ENCODE data around the gene RAB43.

The RAB43 gene

DNA sequence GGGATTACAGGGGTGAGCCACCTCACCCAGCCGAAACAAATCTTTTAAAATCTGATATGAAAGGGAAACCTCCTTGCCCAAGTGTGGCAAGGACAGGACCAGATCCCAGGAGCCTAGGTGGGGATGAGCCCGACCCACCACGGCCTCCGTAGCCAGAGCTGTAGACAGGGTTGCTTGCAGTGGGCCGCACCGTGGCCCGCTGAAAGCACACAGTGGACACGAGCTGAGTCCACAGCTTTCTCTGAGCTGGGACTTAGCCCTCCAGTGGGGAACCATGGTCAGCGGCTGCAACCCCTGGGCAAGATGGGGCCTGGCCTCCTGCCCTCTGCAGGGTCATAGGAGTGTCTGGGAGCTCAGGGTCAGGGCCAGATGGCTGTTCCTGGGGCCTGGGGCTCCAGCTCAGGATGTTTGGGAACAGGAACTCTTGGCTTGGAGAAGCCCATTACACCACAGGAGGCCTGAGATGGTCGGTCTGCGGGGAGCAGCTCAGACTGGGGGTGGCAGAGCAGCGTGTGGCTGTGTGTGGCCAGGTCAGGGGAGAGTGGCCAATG lies 36.4 kb downstream of the RAB43 start:
- TF ChIP-seq, protein P1, sequence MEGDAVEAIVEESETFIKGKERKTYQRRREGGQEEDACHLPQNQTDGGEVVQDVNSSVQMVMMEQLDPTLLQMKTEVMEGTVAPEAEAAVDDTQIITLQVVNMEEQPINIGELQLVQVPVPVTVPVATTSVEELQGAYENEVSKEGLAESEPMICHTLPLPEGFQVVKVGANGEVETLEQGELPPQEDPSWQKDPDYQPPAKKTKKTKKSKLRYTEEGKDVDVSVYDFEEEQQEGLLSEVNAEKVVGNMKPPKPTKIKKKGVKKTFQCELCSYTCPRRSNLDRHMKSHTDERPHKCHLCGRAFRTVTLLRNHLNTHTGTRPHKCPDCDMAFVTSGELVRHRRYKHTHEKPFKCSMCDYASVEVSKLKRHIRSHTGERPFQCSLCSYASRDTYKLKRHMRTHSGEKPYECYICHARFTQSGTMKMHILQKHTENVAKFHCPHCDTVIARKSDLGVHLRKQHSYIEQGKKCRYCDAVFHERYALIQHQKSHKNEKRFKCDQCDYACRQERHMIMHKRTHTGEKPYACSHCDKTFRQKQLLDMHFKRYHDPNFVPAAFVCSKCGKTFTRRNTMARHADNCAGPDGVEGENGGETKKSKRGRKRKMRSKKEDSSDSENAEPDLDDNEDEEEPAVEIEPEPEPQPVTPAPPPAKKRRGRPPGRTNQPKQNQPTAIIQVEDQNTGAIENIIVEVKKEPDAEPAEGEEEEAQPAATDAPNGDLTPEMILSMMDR (IDR thresholded peaks at IDR 0.05) = no peak
- Histone ChIP-seq H3K9me3 (no peaks in the 10 kb centered on the region), H3K4me1 (peaks cover 4 to 14% (median 11%) of the 10 kb centered on the region in 4 donors), H3K27ac (no peak overlapping the region), H3K4me3 (no peak overlapping the region), H3K36me3 (no peaks in the 10 kb centered on the region), H3K27me3 (no peaks in the 10 kb centered on the region)
- no peak for DNase-seq
- intact Hi-C loops (cut with DNase I; ENCODE audit: low total_unique reads) = no loop called here

DNA sequence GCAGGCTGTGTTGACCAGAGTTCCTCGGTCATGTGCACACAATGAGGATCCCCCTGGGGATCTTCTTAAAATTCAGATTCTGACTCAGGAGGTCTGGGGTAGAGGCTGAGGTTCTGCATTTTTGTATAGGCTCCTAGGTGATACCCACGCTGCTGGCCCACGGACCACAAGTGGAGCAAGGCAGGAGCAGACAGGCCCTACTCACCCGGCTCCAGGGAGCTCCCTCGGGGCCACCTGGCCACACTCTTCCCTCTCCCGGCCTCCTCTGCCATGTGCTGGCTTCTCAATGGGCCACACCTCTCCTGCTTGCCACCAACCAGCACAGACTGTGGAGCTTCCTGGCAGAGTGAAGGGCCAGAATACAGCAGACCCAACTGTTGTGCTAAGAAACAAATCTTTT lies 37.1 kb downstream of the RAB43 start:
- H3K27ac ChIP-seq = no peak overlapping the region
- no peak for DNase-seq
- H3K4me3 ChIP-seq = no peak overlapping the region
- TF ChIP-seq, protein P1 (IDR thresholded peaks at IDR 0.05) = no peak
- intact Hi-C loops (cut with DNase I; ENCODE audit: low total_unique reads) = no loop called here
- no peaks in the 10 kb centered on the region for H3K27me3 ChIP-seq
- no peaks in the 10 kb centered on the region for H3K36me3 ChIP-seq
- peaks cover 4 to 14% (median 11%) of the 10 kb centered on the region in 4 donors for H3K4me1 ChIP-seq
- no peaks in the 10 kb centered on the region for H3K9me3 ChIP-seq

DNA sequence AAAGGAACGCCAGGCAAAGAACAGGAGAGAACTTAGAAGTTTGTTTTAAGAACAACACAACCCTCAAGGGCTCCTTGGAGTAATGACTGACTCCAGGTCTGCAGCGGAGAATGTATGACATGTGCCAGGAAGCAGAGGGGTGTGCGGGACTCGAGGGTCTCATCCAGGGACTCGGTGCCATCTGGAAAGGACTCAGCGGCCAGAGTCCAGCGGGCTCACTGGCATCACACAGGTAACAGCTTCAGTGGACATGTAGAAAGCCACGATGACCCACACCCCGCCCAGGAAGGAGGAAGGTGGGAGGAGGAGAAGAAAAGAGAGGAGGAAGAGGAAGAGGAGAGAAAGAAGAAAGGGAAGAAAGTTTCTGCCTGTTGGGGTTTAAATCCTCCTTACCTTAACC lies 39.6 kb downstream of the RAB43 start:
- no peak overlapping the region for H3K27ac ChIP-seq
- TF ChIP-seq, protein P1 (IDR thresholded peaks at IDR 0.05) = no peak
- H3K4me1 ChIP-seq = peaks cover 2 to 16% (median 8%) of the 10 kb centered on the region in 4 donors
- H3K9me3 ChIP-seq = no peaks in the 10 kb centered on the region
- no peaks in the 10 kb centered on the region for H3K27me3 ChIP-seq
- H3K4me3 ChIP-seq = no peak overlapping the region
- no peak for DNase-seq
- intact Hi-C loops (cut with DNase I; ENCODE audit: low total_unique reads) = no loop called here
- H3K36me3 ChIP-seq = no peaks in the 10 kb centered on the region

DNA sequence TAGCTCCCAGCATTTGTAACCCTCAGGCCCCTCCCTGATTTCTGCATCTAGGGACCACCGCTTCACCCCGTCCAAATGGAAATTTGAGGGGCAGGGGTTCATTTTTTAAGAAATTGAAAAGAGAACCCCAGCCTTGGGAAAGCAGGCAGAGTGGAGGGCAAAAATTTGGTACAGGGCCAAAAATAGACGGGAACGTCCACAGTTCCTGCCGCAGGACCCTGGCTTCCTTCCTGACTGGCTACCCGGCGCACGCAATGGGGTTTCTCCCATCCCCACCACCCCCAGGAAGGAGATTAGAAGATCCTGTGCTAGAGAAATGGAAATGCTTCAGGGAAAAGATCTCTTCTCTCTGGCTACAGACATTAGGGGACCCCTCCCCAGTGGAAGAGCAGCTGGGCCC lies 40.1 kb downstream of the RAB43 start:
- TF ChIP-seq, protein P1 (IDR thresholded peaks at IDR 0.05) = no peak
- H3K36me3 ChIP-seq = no peaks in the 10 kb centered on the region
- no peak for DNase-seq
- intact Hi-C loops (cut with DNase I; ENCODE audit: low total_unique reads) = no loop called here
- H3K27me3 ChIP-seq = no peaks in the 10 kb centered on the region
- no peak overlapping the region for H3K4me3 ChIP-seq
- H3K9me3 ChIP-seq = no peaks in the 10 kb centered on the region
- H3K27ac ChIP-seq = no peak overlapping the region
- peaks cover 0 to 15% (median 2%) of the 10 kb centered on the region in 4 donors for H3K4me1 ChIP-seq

DNA sequence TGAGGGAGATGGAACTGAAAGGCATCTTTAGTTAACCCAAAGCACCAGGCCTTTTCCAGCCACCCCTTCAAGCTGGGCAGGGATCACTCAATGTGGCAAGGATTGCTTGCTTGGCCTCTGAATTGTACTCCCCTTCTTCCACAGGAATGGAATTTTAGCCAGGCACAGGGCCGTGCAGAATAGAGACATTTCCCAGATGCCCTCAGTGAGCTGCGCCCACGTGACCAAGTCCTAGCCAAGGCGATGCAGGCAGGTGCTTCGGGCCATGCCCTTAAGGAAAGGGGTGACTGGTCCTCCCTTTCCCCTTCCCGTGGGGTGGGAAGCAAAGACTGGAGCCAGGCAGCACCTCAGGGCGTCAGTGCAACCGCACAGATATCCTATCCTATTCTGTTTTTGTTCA lies 43.1 kb downstream of the RAB43 start:
- intact Hi-C loops (cut with DNase I; ENCODE audit: low total_unique reads) = no loop called here

More for the DNA sequence above, 43.1 kb downstream of the RAB43 start:
- Histone ChIP-seq H3K27ac (no peak overlapping the region), H3K36me3 (no peaks in the 10 kb centered on the region), H3K4me3 (no peak overlapping the region), H3K27me3 (no peaks in the 10 kb centered on the region), H3K4me1 (peaks cover 0 to 10% (median 0%) of the 10 kb centered on the region in 4 donors), H3K9me3 (no peaks in the 10 kb centered on the region)
- TF ChIP-seq, protein P1 (IDR thresholded peaks at IDR 0.05) = no peak
- no peak for DNase-seq
